Activated CD4-positive, CD25-positive, alpha-beta regulatory T cell treated with anti-CD3 and anti-CD28 coated beads, Interleukin-2, amount 50 U/mL, for 24 hours (primary cell): Measurements from ENCODE around the gene ATOSB.

ENCODE experiments used
- ATAC-seq, 2 donors: fragments of 150-1000 bp; cut with Tn5 transposase; one replicate each; pipeline ENCODE4 v1.10.0; 2021; ENCODE audit warnings: mild to moderate bottlenecking in 1 of 2, moderate library complexity in 1 of 2

Gene ATOSB

DNA sequence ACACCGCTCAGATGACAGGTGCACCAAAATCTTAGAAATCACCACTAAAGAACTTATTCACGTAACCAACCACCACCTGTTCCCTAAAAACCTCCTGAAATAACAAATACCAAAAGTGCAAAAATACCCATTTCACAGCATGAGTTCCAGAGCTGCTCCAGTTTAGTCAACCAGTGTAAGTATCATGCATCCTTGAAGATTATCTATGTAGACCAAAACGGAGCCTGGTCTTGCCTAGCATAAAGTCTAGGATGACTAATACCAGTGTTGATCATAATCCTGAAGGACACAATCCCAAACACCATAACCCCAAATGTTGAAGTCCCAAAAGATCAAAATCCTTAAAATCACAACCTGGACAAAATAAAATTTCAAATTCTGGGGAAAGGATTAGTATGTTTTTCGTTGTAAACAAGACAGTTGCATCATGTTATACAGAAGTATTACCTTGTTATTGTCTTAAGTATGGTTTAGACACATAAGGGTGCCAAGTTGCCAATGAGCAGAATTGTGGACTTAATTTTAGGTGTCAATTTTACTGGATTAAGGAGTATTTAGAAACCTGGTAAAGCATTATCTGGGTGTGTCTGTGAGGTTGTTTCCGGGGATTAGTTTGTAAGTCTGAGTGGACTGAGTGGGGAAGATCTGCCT lies 61.4 kb downstream of the ATOSB start:
- ATAC-seq: no peak
